Measurements from ENCODE around the gene C11orf58.
A peak's percentile ranks its signal among the peaks of the same experiment; 100 is the strongest.

The C11orf58 gene

DNA sequence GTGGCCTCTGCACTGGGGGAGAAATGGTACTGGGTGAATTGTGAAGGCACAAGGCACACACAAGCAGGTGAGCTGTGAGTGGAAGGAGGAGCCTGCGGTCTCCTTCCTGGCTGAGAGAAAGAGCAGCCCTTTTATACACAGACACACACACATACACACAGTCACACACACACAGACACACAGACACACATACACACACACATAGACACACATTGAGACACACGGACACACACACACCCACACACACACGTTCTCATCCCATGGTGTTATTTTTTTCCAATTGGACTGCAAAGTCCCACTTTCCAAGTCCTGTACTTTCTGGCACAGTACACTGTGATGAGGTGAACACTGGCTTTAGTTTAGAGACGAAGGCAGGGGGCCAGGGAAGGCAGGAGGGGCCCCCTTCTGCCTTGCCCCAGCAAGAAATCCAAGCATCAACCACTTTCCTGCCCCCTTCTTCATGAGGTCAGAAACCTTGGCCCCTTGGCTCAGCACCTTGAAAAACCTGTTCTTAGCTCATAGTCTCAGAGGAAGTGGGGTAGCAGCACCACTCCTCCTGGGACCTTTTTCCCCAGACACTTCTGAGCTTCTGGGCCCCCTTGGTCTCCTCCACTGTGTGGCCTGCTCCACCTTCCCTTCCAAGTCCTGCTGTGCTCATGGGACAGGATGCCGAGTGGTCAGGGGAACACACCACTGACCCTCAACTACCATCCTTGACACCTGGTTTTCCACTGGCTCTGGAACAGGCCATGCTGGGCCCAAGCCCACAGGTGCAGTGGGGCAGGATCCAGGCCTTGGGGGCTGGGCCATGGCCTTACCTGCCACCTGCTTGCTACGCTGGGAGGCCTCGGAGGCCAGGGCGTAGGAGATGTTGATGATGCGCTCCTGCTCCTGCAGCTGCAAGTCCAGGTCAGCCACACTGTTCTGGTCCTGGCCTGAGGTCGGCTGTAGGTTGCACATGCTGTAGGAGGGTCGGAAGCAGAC is 43.8 kb downstream of the C11orf58 start:
- DNase-seq (ENCODE audit: extremely low spot score, insufficient read length, low read depth) (no peak), FAIRE-seq (no peak)

DNA sequence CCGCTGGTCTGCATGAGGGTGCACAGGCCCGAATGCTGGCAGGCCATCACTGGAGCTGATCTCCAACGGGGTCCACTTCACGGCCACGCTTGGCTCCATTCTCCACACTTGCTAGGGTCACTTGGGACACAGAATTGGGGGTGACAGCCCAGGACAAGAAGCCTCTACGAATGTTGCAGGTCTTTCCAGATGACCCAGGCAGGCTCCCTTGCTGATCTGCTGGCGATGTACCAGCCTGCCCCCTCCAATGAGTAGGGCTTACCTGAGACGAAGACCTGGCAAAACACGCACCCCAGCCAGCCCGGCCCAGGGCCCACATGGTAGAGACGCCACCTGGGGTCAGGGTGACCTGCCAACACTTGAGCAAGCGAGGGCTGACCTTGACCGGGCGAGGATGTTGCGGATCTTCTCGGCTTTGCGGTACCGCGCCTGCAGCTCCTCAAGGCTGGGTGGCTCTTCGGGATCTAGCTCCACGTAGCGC is 44.9 kb downstream of the C11orf58 start:
- no peak for FAIRE-seq
- DNase-seq (ENCODE audit: extremely low spot score, insufficient read length, low read depth) = no peak

DNA sequence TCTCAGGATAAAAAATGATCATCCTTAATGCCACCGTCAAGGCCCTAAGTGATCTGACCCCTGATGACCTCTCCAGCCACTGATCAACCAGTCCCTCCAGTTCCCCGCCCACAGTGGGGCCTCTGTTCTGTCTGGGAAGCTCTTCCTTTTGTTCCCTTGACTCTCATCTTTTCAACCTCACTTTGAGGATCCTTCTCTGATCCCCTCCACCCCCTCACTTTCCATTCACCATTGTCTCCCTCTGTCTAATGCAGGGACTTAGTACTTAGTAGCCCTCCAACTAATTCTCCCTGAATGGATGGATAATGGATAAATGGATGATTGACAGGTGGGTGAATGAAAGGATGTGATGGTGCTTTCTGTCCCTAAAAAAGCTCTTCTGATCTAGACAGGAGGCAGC is 45.6 kb downstream of the C11orf58 start:
- DNase-seq (ENCODE audit: extremely low spot score, insufficient read length, low read depth) = no peak
- FAIRE-seq = no peak

GRCh38 chr11:16784666-16785065 is 46.2 kb downstream of the C11orf58 start:
- DNase-seq (ENCODE audit: extremely low spot score, insufficient read length, low read depth) = no peak
- no peak for FAIRE-seq

GRCh38 chr11:16785520-16786128 is 47.2 kb downstream of the C11orf58 start:
- FAIRE-seq (peak; percentile 85), DNase-seq (ENCODE audit: extremely low spot score, insufficient read length, low read depth) (peak; percentile 54)

DNA sequence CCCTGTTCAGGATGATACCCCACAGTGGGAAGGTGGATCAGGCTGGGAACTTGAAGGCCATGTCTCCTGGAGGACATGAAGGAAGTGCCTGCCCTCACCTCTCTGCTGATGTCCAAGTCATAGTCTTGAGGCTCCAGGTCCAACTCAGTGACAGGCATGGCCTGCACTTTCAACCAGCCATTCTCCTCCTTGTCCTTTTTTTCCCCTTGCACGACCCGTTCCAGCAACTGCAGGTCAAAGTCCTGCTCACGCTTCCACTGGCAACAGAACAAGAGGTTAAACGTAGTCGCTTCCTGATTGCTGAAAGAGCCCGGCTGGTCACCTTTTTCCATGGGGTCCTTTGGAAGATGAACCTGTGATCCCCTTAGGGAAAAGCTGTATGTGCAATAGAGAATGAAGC is 47.7 kb downstream of the C11orf58 start:
- FAIRE-seq = no peak
- DNase-seq (ENCODE audit: extremely low spot score, insufficient read length, low read depth) = no peak

DNA sequence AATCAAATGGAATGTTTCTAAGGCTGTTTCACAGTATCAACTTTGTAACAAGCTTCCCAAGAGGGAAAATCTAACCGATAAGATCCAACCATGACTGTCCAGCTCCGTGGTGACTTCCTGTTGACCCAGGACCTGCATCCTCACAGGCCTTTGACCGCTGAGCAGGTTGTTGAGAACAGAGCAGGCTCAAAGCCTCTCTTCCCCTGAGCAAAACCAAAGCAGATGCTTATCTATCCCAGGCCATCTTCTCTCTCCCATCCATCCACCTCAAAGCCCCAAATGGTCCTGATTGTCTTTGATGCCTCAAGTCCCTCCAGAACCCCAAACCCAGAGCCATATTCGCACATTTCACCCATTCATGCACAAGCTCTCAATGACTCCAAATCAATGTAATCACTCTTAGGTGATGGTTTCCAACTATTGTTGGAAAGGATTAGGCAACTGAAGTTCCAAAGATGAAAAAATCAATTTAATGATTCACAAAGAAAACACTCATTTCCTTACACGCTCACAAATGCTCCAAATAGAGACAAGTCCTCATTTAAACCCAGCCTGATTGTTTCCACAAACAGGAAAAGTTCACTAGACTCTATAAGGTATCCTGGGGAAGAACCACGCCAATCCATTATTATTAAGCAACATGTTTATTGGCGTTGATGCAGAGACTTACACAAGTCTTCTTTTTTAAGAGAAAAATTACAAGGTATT is 48.7 kb downstream of the C11orf58 start:
- FAIRE-seq = no peak
- DNase-seq (ENCODE audit: extremely low spot score, insufficient read length, low read depth) = no peak

- peak; percentile 32 for DNase-seq (ENCODE audit: extremely low spot score, insufficient read length, low read depth)
- FAIRE-seq = peak; percentile 62
Observed at GRCh38 chr11:16788141-16789062, 50.0 kb downstream of the C11orf58 start.

DNA sequence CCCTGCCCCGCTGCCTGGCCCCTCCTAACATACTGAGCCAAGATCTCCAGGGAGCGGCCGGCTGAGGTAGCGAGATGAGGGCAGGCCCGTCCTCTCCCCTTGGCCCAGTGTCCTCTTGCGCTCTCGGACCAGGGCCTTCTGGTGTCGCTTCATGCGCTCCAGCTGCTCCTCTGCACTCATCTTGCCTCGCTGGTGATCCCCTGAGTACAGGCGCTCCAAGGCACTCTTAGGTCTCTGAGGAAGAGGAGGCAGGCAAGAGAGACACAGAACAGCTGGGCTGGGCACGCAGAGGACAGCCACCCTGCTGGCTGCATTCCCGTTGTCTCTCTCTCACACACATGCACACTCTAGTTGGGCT is 50.6 kb downstream of the C11orf58 start:
- no peak for FAIRE-seq

GRCh38 chr11:16789560-16790485 is 51.4 kb downstream of the C11orf58 start:
- no peak for FAIRE-seq
- no peak for DNase-seq (ENCODE audit: extremely low spot score, insufficient read length, low read depth)

More for the DNA sequence above, 50.6 kb downstream of the C11orf58 start:
- no peak for DNase-seq (ENCODE audit: extremely low spot score, insufficient read length, low read depth)

DNA sequence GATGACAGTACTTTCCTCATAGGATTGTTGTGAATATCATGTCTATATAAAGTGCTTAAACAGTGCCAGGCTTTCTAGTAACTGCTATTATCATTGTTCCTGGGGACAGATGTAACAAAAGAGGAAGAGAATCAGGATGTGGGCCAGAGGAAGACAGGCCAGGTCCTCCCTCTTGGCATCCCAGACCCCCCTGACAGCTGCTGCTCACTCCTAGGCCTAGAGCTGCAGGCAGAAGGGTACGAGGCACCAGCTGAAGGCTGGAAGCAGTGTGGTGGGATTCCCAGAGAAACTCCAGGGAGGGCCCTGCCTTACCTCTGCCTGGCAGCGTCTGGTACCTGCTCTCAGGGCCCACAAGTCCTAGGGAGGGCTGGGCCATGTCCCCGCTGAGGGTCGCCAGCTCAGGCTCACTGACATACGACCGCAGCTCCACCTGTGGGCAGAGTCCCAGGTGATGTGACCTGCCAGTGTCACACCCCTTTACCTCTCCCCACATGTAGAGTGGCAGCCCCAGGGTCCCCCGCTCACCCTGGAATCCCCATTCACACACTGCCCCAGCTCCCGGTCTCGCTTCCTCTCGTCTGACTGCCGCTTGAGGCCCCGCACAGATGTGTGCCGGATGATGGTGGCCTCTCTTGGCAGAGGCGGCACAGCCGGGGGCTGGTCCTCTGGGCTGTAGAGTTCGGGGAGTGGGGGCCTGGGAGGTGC is 52.2 kb downstream of the C11orf58 start:
- DNase-seq (ENCODE audit: extremely low spot score, insufficient read length, low read depth) (no peak), FAIRE-seq (no peak)

- DNase-seq (ENCODE audit: extremely low spot score, insufficient read length, low read depth) (no peak), FAIRE-seq (no peak)
Observed at GRCh38 chr11:16791191-16791961, 52.9 kb downstream of the C11orf58 start.

GRCh38 chr11:16792426-16792825 is 54.0 kb downstream of the C11orf58 start:
- DNase-seq (ENCODE audit: extremely low spot score, insufficient read length, low read depth) (no peak), FAIRE-seq (no peak)

DNA sequence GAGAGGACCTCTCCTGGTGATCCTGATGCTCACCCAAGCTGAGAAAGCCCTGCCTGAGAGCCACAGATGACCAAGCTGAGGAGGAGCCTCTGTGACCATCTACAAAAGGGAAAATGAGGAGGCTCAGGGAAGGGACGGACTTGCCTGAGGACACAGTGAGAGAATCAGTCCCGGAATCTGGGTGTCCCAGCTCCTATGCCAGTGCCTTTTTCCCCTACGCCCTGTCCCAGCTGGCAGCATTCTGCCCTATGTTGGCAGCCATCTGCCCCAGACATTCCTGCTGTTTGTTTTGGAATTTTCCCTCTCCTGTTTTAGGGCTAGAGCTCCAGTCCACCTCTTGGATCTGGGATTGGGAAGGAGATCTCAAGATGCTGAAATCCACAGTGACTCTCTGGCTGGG is 54.6 kb downstream of the C11orf58 start:
- FAIRE-seq (no peak), DNase-seq (ENCODE audit: extremely low spot score, insufficient read length, low read depth) (no peak)

DNA sequence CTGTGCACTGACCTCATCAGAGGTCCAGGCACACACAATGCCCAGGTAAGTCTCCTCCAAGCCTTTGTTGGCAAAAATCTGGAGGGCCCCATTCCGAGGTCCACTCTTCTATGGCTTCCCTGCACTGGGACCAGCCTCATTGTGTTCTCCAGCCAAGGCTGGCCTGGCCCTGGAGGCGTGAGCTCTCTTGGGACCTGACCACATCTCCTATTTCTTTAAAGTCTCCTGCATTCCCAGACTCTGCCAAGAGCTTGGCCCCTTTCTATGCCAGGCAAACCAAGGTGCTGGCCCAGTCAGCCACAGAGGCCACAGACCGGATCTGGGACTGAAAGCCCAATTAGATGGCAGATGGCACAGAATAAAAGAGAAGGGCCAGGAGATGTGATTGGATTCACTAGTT is 55.1 kb downstream of the C11orf58 start:
- DNase-seq (ENCODE audit: extremely low spot score, insufficient read length, low read depth) (no peak), FAIRE-seq (no peak)

DNA sequence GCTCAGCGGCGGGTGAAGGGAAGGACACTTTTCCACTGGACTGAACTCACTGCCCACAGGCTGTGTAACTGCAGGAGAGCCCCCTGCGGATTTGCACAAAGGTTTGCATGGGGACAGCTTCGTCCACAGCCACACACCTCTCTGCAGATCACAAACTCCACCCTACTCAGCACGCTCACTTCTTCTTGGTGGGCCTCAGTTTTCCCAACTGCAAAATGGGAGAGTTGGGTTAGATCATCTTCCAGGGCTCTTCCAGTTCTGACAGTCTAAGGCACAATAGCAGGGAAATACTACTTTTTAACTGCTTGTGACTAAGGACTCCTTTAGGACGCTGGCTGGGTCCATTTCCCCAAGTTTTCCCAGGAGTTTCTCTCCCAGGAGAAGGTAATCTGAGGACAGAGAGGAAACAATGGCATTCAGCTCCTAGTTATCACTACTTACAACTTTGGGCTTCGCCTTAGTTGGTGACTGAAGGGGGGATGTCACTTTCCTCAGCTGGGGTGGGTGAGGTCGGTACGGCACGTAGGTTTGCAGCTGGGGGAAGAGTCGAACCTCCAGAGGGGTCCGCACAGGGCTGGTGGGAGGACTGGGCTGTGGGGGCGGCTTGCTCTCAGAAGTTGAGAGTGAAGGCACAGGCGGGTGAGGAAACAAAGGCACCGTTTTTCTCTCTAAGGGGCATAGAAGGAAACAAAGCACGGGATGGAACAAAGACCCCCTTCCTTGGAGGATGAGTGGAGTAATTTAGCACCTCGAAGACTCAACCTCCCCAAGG is 55.8 kb downstream of the C11orf58 start:
- FAIRE-seq (no peak), DNase-seq (ENCODE audit: extremely low spot score, insufficient read length, low read depth) (no peak)

GRCh38 chr11:16795146-16795545 is 56.7 kb downstream of the C11orf58 start:
- FAIRE-seq (no peak), DNase-seq (ENCODE audit: extremely low spot score, insufficient read length, low read depth) (no peak)

Data from GM18507 (cell line).